WERI-Rb-1 (cell line): ENCODE data around the gene CSTF3.
"Not testable (repeated sequence)": the region's sequence is repeated elsewhere in the genome, so short reads cannot be mapped to it uniquely, and the experiment has no call there.

ENCODE experiments used
- DNase-seq: peaks from one replicate; pipeline ENCODE4 v3.0.0-alpha.2; 2020
- H3K27ac ChIP-seq: fragments of 250-450 bp; sonication (Bioruptor Pico); 2 replicates; pipeline ENCODE4 v1.5.1; 2020; ENCODE audit warnings: mild to moderate bottlenecking, moderate library complexity
- H3K27me3 ChIP-seq: fragments of 250-450 bp; sonication (Bioruptor Pico); 2 replicates; pipeline ENCODE4 v1.5.1; 2021; ENCODE audit warnings: mild to moderate bottlenecking, low read depth, moderate library complexity; ENCODE audit not compliant: insufficient read depth, severe bottlenecking
- H3K36me3 ChIP-seq: fragments of 250-450 bp; sonication (Bioruptor Pico); 2 replicates; pipeline ENCODE4 v1.5.1; 2020; ENCODE audit warnings: mild to moderate bottlenecking, moderate library complexity
- H3K4me3 ChIP-seq: 2 replicates; pipeline ENCODE4 v1.5.1; 2011; ENCODE audit warnings: low read depth, mild to moderate bottlenecking, control low read depth, low read length
- H3K9me3 ChIP-seq: fragments of 250-450 bp; sonication (Bioruptor Pico); 2 replicates; pipeline ENCODE4 v1.5.1; 2021; ENCODE audit warnings: mild to moderate bottlenecking, moderate library complexity; ENCODE audit not compliant: severe bottlenecking
- CTCF ChIP-seq: IDR thresholded peaks from 2 replicates; pipeline ENCODE4 v1.5.1; 2011; ENCODE audit warnings: low read depth, mild to moderate bottlenecking, control low read depth, inconsistent platforms, low read length

The CSTF3 gene

DNA sequence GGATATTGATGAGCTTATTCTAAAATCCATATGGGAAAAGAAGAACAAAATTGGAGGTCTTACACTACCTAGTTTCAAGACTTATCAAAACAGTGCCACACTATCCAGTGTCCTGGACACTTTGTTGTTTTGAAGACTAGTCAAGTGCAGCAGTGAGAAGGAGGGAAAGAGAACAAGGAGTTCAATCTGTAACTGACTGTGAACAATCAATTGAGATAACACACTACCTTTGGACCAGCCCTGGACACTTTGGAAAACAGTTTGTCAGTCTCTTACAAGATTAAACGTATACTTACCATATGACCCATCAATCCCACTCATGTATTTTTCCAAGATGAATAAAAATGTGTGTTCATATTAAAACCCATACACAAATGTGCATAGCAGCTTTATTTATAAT is 10.0 kb upstream of the CSTF3 start:
- no peak for TF ChIP-seq CTCF
- no peaks in the 10 kb centered on the region for H3K27me3 ChIP-seq
- no peak overlapping the region for H3K4me3 ChIP-seq

DNA sequence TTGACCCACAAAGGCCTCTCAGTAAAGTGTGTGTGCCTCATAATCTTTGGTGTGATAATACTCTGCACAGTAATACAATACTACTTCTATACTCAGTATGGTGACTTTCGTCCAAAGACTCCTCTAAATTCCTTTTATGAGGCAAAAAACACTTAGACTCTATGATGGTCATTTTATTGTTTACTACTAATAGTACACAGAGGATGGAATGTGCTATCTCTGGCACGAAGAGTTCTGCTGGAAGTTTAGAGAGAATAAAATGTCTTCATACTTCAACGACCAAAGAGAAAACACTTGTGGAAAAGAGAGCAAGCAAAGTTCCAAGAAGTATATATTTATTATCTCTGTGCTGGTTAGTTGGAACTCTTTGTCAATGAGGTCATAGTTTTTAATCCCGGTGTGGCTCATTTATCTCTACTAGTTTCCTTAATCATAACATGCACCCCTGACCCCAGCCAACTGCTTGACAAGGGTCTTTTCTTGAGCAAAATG is 7.5 kb upstream of the CSTF3 start:
- Histone ChIP-seq H3K36me3 (no peaks in the 10 kb centered on the region), H3K4me3 (no peak overlapping the region), H3K27me3 (no peaks in the 10 kb centered on the region), H3K9me3 (no peaks in the 10 kb centered on the region), H3K27ac (no peak overlapping the region)
- no peak for TF ChIP-seq CTCF
- DNase-seq = no peak

More for the DNA sequence above, 10.0 kb upstream of the CSTF3 start:
- no peaks in the 10 kb centered on the region for H3K9me3 ChIP-seq
- no peaks in the 10 kb centered on the region for H3K36me3 ChIP-seq
- no peak overlapping the region for H3K27ac ChIP-seq
- no peak for DNase-seq

DNA sequence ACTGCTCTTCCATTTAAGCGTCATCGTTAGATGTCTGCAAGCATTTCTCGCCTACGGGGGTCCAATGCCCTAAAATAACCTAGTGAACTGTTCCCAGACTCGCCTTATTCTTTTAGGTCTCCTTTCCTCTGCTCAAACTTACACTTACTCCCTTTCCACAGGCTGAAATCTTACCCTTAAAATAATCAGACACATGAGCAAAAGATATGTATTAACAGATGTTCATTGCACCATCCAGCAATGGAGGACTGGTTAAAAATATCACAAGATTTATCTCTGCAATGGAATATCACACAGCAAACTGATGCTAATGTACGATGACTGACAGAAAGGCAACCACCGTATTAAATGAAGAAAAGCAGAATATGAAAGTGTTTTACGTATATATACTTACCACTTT is 1.6 kb upstream of the CSTF3 start:
- H3K27me3 ChIP-seq = no peaks in the 10 kb centered on the region
- DNase-seq = no peak
- H3K27ac ChIP-seq = no peak overlapping the region
- peaks cover 24% of the 10 kb centered on the region for H3K36me3 ChIP-seq
- no peak for TF ChIP-seq CTCF
- H3K4me3 ChIP-seq = no peak overlapping the region
- H3K9me3 ChIP-seq = peaks cover 10% of the 10 kb centered on the region

DNA sequence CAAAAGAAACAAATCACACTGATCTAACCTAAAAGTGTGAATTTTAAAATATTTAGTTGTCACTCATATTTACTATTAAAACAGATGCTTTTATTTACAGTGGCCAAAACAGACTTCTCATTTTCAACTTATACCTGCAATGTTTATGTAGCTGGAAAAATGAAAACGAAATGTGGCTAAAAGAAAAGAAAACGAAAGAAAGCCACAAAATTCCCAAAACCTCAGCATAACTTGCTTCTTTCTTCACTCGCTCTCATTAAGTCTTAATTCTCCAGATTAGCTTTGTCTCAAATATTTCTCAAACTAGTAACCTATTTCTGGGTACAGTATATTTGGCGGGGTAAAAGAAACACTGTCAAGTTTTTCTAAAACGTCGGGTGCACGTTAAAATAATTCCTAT is 693 bp downstream of the CSTF3 start:
- H3K27ac ChIP-seq = peak overlapping the region; percentile 95
- TF ChIP-seq CTCF = no peak
- H3K4me3 ChIP-seq = peak overlapping the region; percentile 100
- peaks cover 33% of the 10 kb centered on the region for H3K36me3 ChIP-seq
- H3K9me3 ChIP-seq = peaks cover 10% of the 10 kb centered on the region
- no peaks in the 10 kb centered on the region for H3K27me3 ChIP-seq
- no peak for DNase-seq

DNA sequence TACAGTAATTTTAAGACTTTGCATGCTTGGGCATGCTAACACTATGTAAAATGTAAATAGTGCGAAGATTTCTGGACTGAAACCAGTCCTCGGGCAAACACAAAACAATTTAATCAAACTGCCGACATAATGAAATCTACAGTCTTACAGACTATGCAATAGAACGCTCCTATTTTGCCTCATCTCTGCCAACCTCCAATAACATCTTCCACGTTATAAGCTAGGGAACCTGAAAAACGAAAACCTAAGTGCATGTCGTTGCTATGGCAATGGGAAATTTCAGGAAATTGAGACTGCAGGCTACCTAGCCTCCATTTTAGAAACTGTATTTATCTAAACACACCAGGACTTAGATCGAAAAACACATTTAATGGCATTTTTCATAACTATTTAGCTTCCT is 1.1 kb downstream of the CSTF3 start:
- TF ChIP-seq CTCF = no peak
- Histone ChIP-seq H3K9me3 (peaks cover 10% of the 10 kb centered on the region), H3K4me3 (peak overlapping the region; percentile 100), H3K27me3 (no peaks in the 10 kb centered on the region), H3K36me3 (peaks cover 33% of the 10 kb centered on the region), H3K27ac (peak overlapping the region; percentile 95)
- DNase-seq = no peak

- not testable (repeated sequence) for H3K4me3 ChIP-seq, H3K27me3 ChIP-seq, H3K27ac ChIP-seq, DNase-seq
- H3K9me3 ChIP-seq = peaks cover 10% of the 10 kb centered on the region
- peaks cover 37% of the 10 kb centered on the region for H3K36me3 ChIP-seq
Observed at GRCh38 chr11:33159378-33159867, 1.9 kb downstream of the CSTF3 start.
